Fibroblast of skin of abdomen (primary cell): ENCODE results near the gene HMHB1. TPM values are rescaled to one million over a fixed set of nuclear protein-coding genes. Genes with fewer than 3 reads are reported as not detected.
A peak's percentile ranks its signal among the peaks of the same experiment; 100 is the strongest.

Experiments used
- DNase-seq: peaks from one replicate; pipeline ENCODE4 v3.0.0-alpha.2; 2013
- polyA plus RNA-seq, 2 experiments: library from polyadenylated mRNA; unstranded; fragments of 120-200 nt; gene quantifications; one replicate each; pipeline ENCODE4 v1.2.1, GENCODE V29; 2013; ENCODE audit not compliant: insufficient read length in 2 of 2

The HMHB1 gene
- not detected for polyA plus RNA-seq (2013, experiment 1 of 2; ENCODE audit: insufficient read length)
- polyA plus RNA-seq (2013, experiment 2 of 2; ENCODE audit: insufficient read length): not detected

GRCh38 chr5:143812085-143812705 is at the start of gene HMHB1:
HMHB1 (plus strand) TSS chr5:143812161.
- DNase-seq: no peak

- DNase-seq: no peak
Measured at GRCh38 chr5:143762636-143763220, 49.2 kb upstream of the HMHB1 start.

GRCh38 chr5:143767162-143767561 is 44.8 kb upstream of the HMHB1 start:
- no peak for DNase-seq

GRCh38 chr5:143769026-143769786 is 42.8 kb upstream of the HMHB1 start:
- DNase-seq: no peak

- DNase-seq: no peak
Measured at GRCh38 chr5:143770450-143770849, 41.5 kb upstream of the HMHB1 start.

- DNase-seq: no peak
Measured at GRCh38 chr5:143771189-143771588, 40.8 kb upstream of the HMHB1 start.

- DNase-seq: no peak
Measured at GRCh38 chr5:143771602-143772001, 40.4 kb upstream of the HMHB1 start.

GRCh38 chr5:143772621-143773020 is 39.3 kb upstream of the HMHB1 start:
- no peak for DNase-seq

GRCh38 chr5:143775258-143775657 is 36.7 kb upstream of the HMHB1 start:
- peak; percentile 59 for DNase-seq

- DNase-seq: no peak
Measured at GRCh38 chr5:143776951-143777350, 35.0 kb upstream of the HMHB1 start.

GRCh38 chr5:143779506-143779905 is 32.5 kb upstream of the HMHB1 start:
- no peak for DNase-seq

GRCh38 chr5:143781993-143782520 is 29.9 kb upstream of the HMHB1 start:
- no peak for DNase-seq

GRCh38 chr5:143782588-143783386 is 29.2 kb upstream of the HMHB1 start:
- DNase-seq: peak; percentile 59

- no peak for DNase-seq
Measured at GRCh38 chr5:143788401-143788800, 23.6 kb upstream of the HMHB1 start.

- DNase-seq: peak; percentile 38
Measured at GRCh38 chr5:143790457-143791112, 21.4 kb upstream of the HMHB1 start.

- DNase-seq: peak; percentile 58
Measured at GRCh38 chr5:143791848-143792731, 19.9 kb upstream of the HMHB1 start.

GRCh38 chr5:143793249-143793648 is 18.7 kb upstream of the HMHB1 start:
- DNase-seq: peak; percentile 28

- no peak for DNase-seq
Measured at GRCh38 chr5:143796125-143796524, 15.8 kb upstream of the HMHB1 start.

GRCh38 chr5:143796753-143797152 is 15.2 kb upstream of the HMHB1 start:
- no peak for DNase-seq

- no peak for DNase-seq
Measured at GRCh38 chr5:143800715-143801114, 11.2 kb upstream of the HMHB1 start.
